Caco-2 (cell line): ENCODE measurements around the gene LTB4R. TPM values are rescaled to one million over a fixed set of nuclear protein-coding genes. Genes with fewer than 3 reads are reported as not detected.

ENCODE experiments used
- BruUV-seq: library from RNA; stranded (reverse); fragments of 400-500 nt; replicated peaks from 2 replicates; lab custom pipeline; 2021; lab: Mats Ljungman, UMichigan
- CTCF ChIA-PET: fragments of 300-600 bp; sonication (Branson Sonifier 250); formaldehyde crosslinking; loops from one replicate; lab custom pipeline; 2022; ENCODE audit warnings: antibody characterized with exemption; lab: Charles Lee
- POLR2A ChIA-PET: fragments of 300-600 bp; sonication (Branson Sonifier 250); formaldehyde crosslinking; loops from one replicate; lab custom pipeline; 2022; ENCODE audit warnings: antibody characterized with exemption; lab: Charles Lee
- DNase-seq, 2 experiments: peaks; one replicate each; pipeline versions ENCODE4 v3.0.0 to v3.0.0-alpha.2; 2020 to 2022
- H3K27me3 ChIP-seq: replicated peaks from 2 replicates; pipeline ENCODE4 v1.6.0; 2011; ENCODE audit warnings: low read length; ENCODE audit not compliant: control insufficient read depth, insufficient read depth
- H3K36me3 ChIP-seq: 2 replicates; pipeline ENCODE4 v1.5.1; 2011; ENCODE audit warnings: low read length; ENCODE audit not compliant: control insufficient read depth, insufficient read depth
- H3K4me1 ChIP-seq: fragments of 250-450 bp; sonication (Bioruptor Pico); 2 replicates; pipeline ENCODE4 v1.5.1; 2020; ENCODE audit warnings: mild to moderate bottlenecking
- H3K4me3 ChIP-seq: 2 replicates; pipeline ENCODE4 v1.5.1; 2011; ENCODE audit warnings: low read depth, mild to moderate bottlenecking, control low read depth, low read length
- H3K9me3 ChIP-seq: fragments of 250-450 bp; sonication (Bioruptor Pico); 2 replicates; pipeline ENCODE4 v1.5.1; 2020; ENCODE audit warnings: mild to moderate bottlenecking, moderate library complexity
- H3K27ac Mint-ChIP-seq: one replicate; pipeline ENCODE4 v1.8.0; 2022; ENCODE audit warnings: mixed read lengths; ENCODE audit not compliant: unreplicated experiment
- H3K27me3 Mint-ChIP-seq: one replicate; pipeline ENCODE4 v1.8.0; 2022; ENCODE audit warnings: mixed read lengths; ENCODE audit not compliant: insufficient read depth, unreplicated experiment
- H3K36me3 Mint-ChIP-seq: one replicate; pipeline ENCODE4 v1.8.0; 2022; ENCODE audit warnings: mild to moderate bottlenecking, mixed read lengths; ENCODE audit not compliant: insufficient read depth, unreplicated experiment
- H3K4me1 Mint-ChIP-seq: one replicate; pipeline ENCODE4 v1.8.0; 2022; ENCODE audit warnings: low read depth, mixed read lengths; ENCODE audit not compliant: unreplicated experiment
- H3K4me3 Mint-ChIP-seq: one replicate; pipeline ENCODE4 v1.8.0; 2022; ENCODE audit warnings: mild to moderate bottlenecking, moderate library complexity, mixed read lengths; ENCODE audit not compliant: unreplicated experiment
- H3K9me3 Mint-ChIP-seq: one replicate; pipeline ENCODE4 v1.8.0; 2022; ENCODE audit warnings: mixed read lengths; ENCODE audit not compliant: unreplicated experiment
- intact Hi-C: fragments of 100-400 bp; cut with micrococcal nuclease; formaldehyde crosslinking; loops from one replicate; pipeline ENCODE4 v1.10.0; 2022; ENCODE audit not compliant: unreplicated experiment
- total RNA-seq: library from RNA; stranded (reverse); gene quantifications from 2 replicates; pipeline ENCODE4 v1.2.3, GENCODE V29; 2022
- TF ChIP-seq, protein P1 (sequence below), 2 experiments: fragments of 200-600 bp in 1 of 2; IDR thresholded peaks; 1 replicate in 1 of 2; 2 replicates in 1 of 2; pipeline versions ENCODE4 v1.5.1 to v1.8.0; 2011 to 2022; ENCODE audit warnings: antibody characterized with exemption in 1 of 2, control low read depth in 1 of 2, inconsistent platforms in 1 of 2, low read depth in 1 of 2, low read length in 1 of 2, mild to moderate bottlenecking in 1 of 2, moderate library complexity in 1 of 2; ENCODE audit not compliant: insufficient read depth in 1 of 2, severe bottlenecking in 1 of 2, unreplicated experiment in 1 of 2

LTB4R gene
- total RNA-seq, 1 experiment from 2014 or later = 7.8 TPM

DNA sequence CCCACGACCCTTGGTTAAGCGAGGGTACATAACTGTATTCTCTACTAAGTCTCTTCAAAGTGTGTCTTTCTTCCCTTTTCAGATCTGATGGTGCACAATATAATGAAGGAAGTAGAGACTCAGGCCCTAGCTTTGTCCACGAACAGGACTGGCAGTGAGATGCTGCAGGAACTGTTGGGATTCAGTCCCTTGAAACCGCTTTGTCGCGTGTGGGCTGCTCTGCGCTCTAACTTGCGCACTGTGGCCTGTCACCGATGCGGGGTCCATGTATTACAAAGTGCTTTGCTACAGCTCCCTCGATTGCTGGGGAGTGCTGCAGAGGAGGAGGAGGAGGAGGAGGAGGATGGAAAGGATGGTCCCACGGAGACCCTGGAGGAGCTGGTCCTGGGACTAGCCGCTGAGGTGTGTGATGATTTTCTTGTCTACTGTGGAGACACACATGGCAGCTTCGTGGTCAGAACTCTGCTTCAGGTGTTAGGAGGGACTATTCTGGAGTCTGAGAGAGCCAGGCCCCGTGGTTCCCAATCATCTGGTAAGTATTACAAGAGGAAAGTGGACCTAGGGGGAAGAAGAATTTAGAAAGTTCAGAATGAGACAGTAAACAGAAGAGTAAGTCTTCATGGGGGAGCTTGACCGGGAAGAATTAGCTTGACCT is 10.8 kb upstream of the LTB4R start:
- peaks cover 2% of the 10 kb centered on the region for H3K36me3 ChIP-seq
- no peaks in the 10 kb centered on the region for H3K27me3 ChIP-seq
- Mint-ChIP-seq H3K4me3 (peak overlapping the region; percentile 96), H3K36me3 (peaks cover 55% of the 10 kb centered on the region), H3K9me3 (no peaks in the 10 kb centered on the region), H3K4me1 (peaks cover 15% of the 10 kb centered on the region), H3K27me3 (no peaks in the 10 kb centered on the region), H3K27ac (peak overlapping the region; percentile 94)
- TF ChIP-seq, protein P1, sequence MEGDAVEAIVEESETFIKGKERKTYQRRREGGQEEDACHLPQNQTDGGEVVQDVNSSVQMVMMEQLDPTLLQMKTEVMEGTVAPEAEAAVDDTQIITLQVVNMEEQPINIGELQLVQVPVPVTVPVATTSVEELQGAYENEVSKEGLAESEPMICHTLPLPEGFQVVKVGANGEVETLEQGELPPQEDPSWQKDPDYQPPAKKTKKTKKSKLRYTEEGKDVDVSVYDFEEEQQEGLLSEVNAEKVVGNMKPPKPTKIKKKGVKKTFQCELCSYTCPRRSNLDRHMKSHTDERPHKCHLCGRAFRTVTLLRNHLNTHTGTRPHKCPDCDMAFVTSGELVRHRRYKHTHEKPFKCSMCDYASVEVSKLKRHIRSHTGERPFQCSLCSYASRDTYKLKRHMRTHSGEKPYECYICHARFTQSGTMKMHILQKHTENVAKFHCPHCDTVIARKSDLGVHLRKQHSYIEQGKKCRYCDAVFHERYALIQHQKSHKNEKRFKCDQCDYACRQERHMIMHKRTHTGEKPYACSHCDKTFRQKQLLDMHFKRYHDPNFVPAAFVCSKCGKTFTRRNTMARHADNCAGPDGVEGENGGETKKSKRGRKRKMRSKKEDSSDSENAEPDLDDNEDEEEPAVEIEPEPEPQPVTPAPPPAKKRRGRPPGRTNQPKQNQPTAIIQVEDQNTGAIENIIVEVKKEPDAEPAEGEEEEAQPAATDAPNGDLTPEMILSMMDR (IDR thresholded peaks at IDR 0.05; ENCODE audit: insufficient read depth in 1 of 2, low read depth in 1 of 2, low read length in 1 of 2, severe bottlenecking in 1 of 2, unreplicated experiment in 1 of 2) = no peak
- POLR2A ChIA-PET = interaction anchor here (0.6 to 3.1 kb wide), 3 partner anchors 8 to 58 kb away, joined by 4 to 36 read pairs (median 4); partner anchors contain the start of genes CIDEB and TINF2
- peaks cover 5% of the 10 kb centered on the region for H3K4me1 ChIP-seq
- intact Hi-C loops = no loop called here
- H3K4me3 ChIP-seq = peak overlapping the region; percentile 88
- no peak for DNase-seq
- H3K9me3 ChIP-seq = no peaks in the 10 kb centered on the region
- CTCF ChIA-PET = interaction anchor here (0.6 to 5.8 kb wide), 6 partner anchors 8 to 131 kb away, joined by 3 to 157 read pairs (median 6); partner anchors contain the start of genes CIDEB and TINF2
- no TSS peak for BruUV-seq

DNA sequence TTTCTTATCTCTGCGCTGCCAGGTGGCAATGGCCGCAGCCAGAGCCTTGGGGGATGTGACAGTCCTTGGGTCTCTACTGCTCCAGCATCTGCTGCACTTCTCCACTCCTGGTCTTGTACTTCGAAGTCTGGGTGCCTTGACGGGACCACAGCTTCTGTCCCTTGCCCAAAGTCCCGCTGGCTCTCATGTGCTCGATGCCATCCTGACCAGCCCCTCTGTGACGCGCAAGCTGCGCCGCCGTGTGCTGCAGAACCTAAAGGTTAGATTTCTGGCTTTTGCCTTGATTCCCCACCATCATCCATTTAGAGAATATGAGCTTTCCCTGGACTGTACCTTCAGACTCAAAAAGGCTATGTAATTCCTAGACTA is 7.3 kb upstream of the LTB4R start:
- no peak overlapping the region for H3K4me3 Mint-ChIP-seq
- no peaks in the 10 kb centered on the region for H3K9me3 Mint-ChIP-seq
- TF ChIP-seq, protein P1 (IDR thresholded peaks at IDR 0.05; ENCODE audit: insufficient read depth in 1 of 2, low read depth in 1 of 2, low read length in 1 of 2, severe bottlenecking in 1 of 2, unreplicated experiment in 1 of 2) = no peak
- intact Hi-C loops = no loop called here
- Histone ChIP-seq H3K36me3 (peaks cover 6% of the 10 kb centered on the region), H3K9me3 (no peaks in the 10 kb centered on the region), H3K27me3 (no peaks in the 10 kb centered on the region), H3K4me3 (no peak overlapping the region), H3K4me1 (peaks cover 21% of the 10 kb centered on the region)
- no peak overlapping the region for H3K27ac Mint-ChIP-seq
- ChIA-PET POLR2A (no interaction called here), CTCF (no interaction called here)
- peaks cover 27% of the 10 kb centered on the region for H3K4me1 Mint-ChIP-seq
- peaks cover 70% of the 10 kb centered on the region for H3K36me3 Mint-ChIP-seq
- DNase-seq = no peak
- no peaks in the 10 kb centered on the region for H3K27me3 Mint-ChIP-seq
- no TSS peak for BruUV-seq

DNA sequence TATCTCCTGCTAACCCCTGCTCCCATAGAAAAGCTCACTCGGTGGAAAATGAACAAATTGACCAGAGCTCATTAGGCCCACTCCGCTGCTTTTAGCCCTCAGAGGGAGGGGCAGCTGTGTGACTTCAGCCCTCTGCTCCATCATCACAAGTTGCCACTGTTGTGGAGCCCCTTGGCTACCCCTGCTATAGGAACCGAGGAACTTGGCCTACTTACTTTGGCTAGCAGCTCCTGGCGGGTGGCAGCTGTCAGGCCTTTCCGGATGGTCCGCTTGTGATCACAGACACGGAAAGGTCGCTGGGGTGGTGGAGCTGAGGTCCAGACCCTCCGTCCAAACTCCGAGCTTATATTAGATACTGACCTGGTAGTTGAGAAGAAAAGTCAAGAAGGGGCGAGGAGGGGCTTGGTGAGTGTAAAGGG is 4.1 kb upstream of the LTB4R start:
- POLR2A ChIA-PET = interaction anchor here (0.8 to 1.2 kb wide), 2 partner anchors 65 to 94 kb away, joined by 3 to 5 read pairs; partner anchors contain the start of genes CHMP4A and TINF2
- CTCF ChIA-PET = interaction anchor here (0.6 to 4.3 kb wide), 8 partner anchors 9 to 125 kb away, joined by 3 to 54 read pairs (median 10); partner anchors contain the start of genes DHRS1, NOP9 and TINF2
- no peaks in the 10 kb centered on the region for H3K27me3 Mint-ChIP-seq
- BruUV-seq = TSS peak; percentile 4
- H3K9me3 Mint-ChIP-seq = no peaks in the 10 kb centered on the region
- intact Hi-C loops = no loop called here
- Histone ChIP-seq H3K4me3 (peak overlapping the region; percentile 5), H3K9me3 (no peaks in the 10 kb centered on the region), H3K4me1 (peaks cover 21% of the 10 kb centered on the region), H3K27me3 (no peaks in the 10 kb centered on the region), H3K36me3 (peaks cover 4% of the 10 kb centered on the region)
- TF ChIP-seq, protein P1 (IDR thresholded peaks at IDR 0.05; ENCODE audit: insufficient read depth in 1 of 2, low read depth in 1 of 2, low read length in 1 of 2, severe bottlenecking in 1 of 2, unreplicated experiment in 1 of 2) = no peak
- H3K4me1 Mint-ChIP-seq = peaks cover 21% of the 10 kb centered on the region
- H3K4me3 Mint-ChIP-seq = peak overlapping the region; percentile 56
- peaks cover 63% of the 10 kb centered on the region for H3K36me3 Mint-ChIP-seq
- no peak for DNase-seq
- H3K27ac Mint-ChIP-seq = peak overlapping the region; percentile 74
